Measurements from ENCODE around the gene ZBTB24.
"Not testable (repeated sequence)": the region's sequence is repeated elsewhere in the genome, so short reads cannot be mapped to it uniquely, and the experiment has no call there.

ZBTB24 gene

DNA sequence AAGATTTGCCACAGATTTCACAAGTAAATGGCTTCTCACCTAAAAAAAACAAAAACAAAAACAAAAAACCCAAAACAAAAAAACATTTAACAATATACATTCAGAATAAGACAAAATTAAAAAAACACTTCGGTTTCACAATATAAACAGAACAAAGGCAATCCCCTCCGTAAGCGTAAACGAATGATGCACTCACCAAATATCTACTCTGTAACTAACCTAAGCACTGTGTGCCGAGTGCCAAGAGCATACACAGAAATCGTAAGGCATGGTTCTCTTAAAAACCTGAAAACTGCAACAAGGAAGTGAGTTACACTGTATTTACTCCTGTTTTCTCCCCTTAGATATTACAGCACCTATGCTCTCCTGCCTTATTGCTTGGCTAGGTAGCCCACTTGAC, 15.3 kb downstream of the ZBTB24 start:
- no peak for DNase-seq

DNA sequence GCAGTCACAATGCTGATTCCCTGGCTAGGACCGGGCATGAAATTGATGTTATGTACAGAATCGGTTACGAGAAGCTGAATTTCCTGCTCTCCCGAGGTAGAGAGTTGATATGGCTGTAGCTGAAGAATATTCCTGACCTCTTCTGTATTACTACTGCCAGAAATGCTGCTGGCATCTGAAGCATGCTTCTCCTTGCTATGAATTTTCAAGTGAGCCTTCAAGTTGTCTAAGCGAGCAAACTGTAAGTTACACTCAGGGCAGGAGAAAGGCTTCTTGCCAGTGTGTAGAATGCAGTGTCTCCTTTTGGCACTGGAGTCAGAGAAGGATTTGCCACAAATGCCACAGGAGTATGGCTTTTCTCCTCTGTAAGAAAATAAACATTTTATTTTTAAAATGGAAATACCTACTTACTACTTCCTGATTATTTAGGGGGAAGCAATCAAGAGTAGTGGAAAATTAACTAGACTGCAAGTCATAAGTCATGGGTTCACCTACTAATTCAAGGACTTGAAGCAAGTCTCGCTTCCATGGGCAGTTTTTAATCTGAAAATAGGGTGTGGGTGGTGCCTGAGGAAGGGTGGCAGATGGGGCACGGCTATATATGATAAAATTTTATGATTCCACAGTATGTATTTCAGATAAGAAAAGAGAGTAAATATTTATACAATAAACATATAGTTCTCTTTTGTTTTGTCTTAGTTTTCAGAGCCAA, 16.7 kb downstream of the ZBTB24 start:
- no peak for DNase-seq

DNA sequence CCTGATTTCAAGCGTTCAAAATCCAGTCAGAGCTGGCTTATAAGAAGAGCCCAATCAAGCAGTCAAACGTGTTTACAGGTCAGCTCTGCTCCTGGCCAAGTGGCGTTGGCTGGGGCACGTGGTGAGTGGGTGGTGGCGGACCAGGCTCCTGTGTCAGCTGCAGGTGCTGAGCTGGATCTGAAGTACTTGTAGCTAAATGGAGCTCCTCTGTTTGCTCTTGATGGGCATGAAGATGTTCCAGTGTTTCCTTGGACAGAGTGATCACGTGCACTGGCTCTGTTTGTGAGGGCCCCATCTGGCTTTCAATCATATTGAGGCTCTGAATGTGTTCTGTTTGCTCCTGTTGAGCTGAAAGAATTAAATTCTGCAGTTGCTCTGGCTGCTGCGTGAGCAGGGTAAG, 17.2 kb downstream of the ZBTB24 start:
- DNase-seq = peak; percentile 92

DNA sequence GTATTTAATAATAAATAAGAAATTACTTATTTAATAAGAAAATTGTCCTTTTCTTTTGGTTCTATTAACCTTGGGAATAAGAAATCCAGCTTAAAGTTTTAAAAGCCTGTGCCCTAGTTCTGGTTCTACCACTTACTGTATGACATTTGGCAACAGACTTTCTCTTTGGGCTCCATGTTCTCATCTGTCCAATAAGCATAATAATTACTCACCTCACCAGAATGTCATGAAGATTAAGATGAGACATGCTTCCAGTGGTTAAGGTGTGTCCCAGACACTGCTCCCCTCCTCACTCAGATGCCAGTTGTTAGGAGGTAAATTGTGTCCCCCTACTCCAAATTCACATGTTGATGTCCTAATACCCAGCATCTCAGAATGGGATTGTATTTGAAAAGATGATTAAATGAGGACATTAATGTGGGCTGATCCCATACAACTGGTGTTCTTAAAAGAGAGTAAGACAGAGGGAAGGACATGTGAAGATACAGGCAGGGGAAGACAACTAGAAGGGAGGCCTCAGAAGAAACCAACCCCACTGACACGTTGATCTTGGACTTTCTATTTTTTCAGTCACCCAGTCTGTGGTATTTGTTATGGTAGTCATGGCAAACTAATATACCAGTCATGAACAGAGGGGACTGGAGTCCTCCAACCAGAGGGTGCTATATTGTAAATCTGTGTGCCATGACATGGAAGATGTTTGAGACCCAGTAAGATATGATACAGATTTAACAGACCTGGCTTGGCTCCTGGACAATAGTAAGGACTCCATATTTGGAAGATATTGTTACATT, 21.1 kb downstream of the ZBTB24 start:
- no peak for DNase-seq

DNA sequence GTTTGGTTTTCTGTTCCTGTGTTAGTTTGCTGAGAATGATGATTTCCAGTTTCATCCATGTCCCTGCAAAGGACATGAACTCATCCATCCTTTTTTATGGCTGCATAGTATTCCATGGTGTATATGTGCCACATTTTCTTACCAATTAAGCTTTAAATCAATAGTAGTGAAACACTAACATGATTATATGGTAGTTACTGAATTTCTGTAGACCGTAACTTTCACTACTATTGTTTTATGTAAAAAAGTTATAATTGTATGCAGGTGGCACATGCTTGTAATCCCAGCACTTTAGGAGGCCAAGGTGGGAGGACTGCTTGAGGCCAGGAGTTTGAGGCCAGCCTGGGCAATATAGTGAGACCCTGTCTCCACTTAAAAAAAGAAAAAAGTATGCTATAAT, 21.8 kb downstream of the ZBTB24 start:
- not testable (repeated sequence) for DNase-seq

DNA sequence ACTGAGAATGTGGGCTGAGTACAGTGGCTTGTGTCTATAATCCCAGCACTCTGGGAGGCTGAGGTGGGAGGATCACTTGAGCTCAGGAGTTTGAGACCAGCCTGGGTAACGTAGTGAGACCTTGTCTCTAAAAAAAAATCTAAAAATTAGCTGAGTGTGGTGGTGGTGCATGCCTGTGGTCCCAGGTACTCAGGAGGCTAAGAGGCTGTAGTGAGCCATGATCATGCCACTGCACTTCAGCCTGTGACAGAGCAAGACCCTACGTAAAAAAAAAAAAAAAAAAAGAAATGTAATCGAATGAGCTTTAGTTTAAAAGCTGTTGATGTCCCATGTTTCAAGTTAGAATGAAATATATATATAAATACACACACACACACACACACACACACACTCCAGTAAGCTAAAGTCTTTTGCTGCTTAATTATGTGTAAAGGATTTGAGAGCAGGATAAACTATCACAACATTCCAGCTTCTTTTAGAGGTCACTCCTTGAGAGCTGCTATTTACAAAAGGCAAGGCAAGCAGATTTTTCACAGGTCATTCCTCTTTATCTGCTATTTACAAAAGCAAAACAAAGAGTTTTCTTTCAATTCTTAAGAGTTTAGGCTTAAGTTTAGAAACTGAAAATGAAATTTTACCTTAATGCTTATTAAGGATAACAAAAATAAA, 22.7 kb downstream of the ZBTB24 start:
- DNase-seq = no peak

DNA sequence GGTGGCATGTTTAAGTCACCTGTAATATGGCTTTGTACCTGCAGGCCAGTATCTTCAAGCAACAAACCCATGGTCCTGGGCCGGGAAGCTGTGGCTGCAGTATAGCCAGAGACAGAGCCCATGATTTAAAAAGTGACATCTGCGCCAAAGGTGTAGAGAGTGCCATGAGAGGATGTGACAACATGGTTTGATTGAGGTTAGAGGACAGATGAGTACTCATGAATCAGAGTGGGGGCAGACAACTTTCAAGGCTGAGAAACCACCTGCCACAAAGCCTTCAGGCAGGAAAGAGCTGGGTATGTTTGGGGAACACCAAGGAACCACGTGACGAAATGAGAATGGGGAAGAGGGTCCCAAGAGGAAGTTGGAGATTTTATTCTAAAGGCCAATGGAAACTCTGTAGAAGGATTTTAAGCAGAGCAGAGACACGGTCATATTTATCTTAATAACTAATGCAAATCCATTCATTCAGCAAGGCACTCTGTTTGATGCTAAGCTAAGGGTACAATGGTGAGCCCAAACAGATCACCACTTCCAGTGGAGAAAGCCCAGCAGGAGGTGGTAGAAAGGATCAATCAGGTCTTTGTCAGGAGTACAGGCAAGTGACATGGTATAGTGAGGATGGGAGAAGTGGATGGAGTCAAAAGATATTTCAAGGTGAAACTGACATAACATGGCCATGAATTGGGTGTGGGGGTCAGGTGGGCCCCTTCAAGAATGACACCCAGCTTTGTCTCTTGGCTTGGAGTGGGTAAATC, 24.1 kb downstream of the ZBTB24 start:
- DNase-seq = no peak

DNA sequence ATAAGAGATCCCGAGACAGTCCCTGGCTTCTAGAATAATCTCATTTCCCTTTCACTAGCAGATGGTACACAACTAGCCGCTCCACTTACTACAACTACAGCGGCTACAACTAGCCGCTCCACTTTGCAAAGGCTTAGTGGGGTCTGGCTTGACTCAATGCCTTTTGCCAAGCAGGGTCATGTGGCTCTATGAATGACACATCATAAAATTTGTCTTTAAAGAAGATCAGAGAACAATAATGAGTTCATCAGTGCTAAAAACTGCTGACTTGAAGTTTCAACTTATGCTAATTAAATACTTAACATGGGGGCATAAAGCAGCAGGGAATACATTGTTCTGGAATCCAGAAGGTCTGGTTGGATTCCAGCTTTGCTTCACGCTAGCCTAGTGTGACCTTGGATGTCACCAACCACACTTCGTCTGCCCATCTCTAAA, 25.4 kb downstream of the ZBTB24 start:
- no peak for DNase-seq

DNA sequence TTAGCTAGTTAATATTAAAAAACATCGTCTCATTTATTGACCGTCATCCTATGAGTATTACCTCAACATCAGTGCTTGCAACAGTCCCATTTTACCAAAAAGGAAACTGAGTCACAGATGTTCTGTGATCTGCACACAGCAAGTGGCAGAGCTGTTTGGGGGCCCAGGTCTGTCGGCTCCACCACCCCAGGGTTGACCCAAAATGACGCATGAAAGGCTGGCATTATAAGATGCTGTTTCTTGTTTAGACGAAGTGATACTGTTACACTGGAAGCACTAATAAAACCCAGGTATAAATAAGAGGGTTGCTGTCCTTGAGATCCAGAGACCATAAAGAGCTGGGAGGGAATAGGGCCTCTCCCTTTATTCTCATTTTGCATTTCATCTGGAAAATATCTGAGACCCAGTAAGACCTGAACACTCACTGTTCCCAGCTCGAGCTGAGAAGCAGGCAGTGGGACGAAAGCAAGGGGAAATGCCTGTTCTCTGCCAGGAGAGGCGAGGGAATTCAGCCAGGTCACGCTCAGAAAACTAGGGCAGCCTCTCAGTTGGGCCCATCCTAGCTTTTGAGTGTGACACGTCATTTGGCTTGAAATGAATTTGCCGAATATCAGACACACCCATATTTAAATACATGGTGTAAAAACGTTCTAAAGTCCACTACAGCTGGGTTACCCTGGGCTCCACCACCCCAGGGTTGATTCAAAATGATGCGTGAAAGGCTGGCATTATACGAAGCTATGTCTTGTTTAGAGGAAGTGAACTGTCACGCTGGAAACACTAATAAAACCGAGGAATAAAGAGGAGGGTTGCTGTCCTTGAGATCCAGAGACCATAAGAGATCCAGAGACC, 26.1 kb downstream of the ZBTB24 start:
- DNase-seq = no peak

DNA sequence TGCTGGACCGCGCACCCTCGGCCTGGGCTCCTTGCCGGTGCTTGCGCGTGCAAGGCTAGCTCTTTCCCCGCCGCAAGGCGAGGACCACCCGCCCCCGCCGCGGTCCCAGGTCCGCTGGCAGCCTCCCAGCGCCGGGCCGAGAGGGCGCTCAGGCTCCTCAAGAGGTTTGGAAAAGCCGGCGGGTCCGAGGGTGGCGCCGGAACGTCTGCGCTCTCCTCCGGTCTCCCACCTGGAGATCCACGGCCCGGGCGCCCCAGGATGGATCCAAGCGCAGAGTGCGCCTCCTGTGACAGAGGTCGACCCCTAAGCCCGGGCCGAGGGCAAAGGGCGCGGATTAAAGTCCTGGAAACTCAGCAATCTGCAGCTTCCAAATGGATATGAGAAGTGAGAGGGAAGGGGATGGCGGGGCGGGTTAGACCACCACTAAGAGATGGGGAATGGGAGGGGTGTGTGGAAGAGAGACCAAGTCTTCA, 26.9 kb downstream of the ZBTB24 start:
- peak; percentile 30 for DNase-seq

DNA sequence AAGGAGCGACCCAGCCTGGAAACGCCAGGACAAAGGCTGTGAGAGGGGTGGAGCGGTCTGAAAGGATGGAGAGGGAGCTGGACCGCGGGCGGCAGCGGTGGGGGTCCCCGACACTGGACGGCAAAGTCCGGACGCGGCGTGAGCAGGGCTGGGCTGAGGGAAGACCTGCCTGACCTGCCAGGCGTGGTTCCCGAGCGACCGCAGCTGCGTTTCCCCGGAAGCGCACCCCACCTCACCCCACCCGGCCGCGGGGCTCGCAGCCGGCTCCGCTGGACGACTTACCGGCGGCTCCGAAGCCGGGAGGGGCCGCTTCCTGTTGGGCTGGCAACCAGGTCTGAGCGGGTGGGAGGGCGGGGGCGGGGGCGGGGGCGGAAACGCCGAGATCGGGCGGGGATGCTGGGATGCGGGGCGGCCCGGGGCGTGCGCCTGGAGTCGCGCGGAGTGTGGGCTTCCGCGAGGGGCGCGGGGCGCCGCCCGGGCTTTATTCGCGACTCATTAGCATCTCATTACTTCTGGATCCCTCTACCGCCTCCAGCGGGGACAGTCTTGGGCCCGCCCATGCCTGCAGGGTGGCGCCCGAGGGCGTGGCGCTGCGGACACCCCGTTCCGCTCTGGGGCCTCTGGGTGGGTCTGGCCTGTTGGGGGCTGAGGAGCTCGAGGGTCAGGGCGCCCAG, 27.4 kb downstream of the ZBTB24 start, which contains the start of gene MICAL1:
TSS of gene MICAL1 (minus strand) at position 336 of the 674 bp plus-strand sequence. CDS start 1,576 bp downstream, outside the sequence.
- DNase-seq = peak; percentile 52

DNA sequence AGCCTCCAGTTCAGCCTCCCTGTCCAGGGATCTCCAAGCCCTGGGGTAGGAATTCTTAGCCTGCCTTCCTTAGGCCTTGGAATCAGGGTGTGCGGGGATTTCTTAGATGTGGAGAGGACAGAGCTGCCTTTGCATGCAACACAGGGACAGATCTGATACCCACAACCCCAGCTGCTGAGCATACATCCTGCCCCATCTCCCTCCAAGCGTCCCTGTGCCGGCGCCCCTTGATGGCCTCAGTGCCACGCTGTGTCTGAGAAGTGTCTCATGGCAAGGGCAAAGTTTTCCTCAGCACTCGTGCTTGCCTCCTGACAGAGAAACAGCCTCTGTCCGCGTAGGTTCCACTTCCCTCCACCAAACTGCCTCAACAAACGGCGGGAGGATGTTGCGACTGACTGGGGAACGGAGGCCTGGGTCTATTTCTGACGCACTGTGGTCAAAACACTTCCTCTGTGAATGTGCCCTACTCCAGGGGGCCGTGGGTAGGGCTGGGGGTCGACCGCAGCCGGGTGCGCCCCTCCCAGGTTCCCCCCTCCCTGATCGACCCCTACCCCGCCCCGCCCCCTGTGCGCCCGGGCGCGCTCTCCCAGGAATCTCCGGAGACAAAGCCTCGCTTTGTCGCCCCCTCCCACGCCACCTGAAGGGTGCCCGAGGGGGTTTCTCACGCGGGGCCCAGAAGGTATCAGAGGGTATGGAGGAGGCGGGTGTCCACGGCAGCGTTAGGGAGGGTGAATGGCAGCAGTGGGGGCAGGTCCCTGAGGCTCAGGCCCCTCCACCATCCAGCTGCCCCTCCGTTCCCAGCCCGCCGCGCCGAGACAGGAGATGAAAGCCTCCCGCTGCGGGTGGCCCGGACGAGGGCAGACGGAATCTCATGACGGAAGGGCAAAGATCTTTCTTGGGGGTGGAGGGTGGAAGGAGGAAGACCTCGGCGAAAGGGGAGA, 28.3 kb downstream of the ZBTB24 start:
- peak; percentile 69 for DNase-seq

DNA sequence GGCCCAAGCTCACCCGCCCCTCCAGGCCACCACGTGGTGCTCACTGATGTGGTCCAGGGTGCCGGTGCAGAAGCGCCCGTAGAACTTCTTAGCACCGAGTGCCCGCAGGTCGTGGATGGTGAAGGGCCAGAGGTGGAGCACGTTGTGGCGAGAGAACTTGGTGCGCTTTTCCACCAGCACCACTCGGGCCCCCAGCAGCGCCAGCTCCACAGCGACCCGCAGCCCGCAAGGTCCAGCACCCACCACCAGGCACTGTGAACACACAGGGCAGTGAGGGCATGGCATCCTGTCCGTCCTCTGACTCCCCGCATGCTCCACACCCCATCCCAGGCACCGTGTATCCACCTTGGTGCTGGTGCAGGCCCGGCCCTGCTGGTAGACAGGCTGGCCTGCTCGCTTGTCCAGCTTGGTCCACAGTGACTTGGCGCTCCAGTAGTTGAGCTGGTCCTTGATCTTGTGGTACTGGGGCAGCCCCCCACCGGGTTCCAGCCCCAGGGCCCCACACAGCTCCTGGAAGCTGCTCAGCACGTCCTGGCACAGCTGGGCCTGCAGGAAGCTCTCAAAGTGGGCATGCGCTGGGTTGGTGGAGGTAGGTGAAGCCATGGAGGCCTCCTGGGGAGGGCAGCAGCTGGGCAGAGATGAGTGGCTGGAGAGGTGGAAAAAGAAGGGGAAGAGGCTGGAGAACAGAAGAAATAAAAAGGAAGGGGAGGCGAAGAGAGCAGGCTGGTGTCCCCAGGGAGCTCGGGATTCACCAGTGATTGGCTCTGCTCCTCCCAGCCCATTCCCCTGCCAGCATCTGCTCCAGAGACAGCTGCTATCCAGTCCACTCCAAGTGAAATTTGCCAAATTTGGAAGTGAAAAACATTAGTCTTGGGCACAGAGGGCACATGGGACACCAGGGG, 29.2 kb downstream of the ZBTB24 start:
- DNase-seq = peak; percentile 83

DNA sequence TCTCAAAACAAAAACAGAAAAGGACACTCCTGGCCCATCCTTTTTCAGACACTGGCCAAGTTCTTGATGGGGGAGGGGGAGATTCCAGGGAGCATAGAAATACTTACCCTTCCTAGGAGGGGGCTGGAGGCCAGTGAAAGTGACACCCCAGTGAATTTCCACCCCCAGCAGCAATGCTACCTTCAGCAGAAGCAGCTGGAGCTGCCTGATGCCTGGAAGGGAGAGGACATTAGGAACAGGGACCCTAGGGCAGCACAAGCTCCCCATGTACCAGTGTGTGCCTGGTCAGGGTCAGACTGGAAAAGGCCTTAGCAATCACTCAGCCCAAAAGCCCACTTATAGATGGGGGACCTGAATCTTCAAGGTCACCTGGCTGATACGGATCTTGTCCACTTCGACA, 29.9 kb downstream of the ZBTB24 start:
- DNase-seq = no peak

DNA sequence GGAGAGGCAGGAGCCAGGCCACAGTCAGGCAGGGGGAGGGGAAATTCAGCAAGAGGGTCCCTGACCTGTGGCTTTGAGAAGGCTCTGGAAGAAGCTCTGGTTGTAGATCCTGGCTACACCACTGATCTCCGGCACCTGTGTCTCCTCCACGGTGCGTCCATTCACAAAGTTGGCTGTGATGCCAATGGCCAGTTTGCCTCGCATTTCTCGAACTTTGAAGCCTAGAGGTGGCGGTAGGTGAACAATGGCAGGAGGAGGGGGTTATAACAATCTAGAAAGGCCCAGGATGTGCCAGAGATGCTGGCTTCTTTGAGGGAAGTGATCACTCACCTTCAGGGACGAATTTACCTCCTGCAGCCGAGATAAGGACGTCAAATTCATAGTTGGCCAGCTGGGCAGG, 30.8 kb downstream of the ZBTB24 start:
- no peak for DNase-seq

DNA sequence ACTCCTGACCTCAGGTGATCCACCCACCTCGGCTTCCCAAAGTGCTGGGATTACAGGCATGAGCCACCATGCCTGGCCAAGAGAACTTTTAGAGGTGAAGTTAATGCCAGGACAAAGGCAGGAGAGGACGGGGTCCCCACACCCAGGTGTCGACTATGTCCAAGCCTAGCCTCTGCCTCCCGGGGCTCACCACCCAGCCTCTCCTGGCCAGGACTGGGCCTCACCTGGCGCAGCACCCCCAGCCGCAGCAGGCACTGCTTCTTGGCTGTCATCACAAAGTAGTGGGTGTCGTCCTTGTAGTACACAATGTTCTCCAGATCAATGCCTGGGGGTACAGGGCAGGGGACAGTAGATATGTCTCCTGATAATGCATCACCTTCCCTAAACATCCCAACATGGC, 31.6 kb downstream of the ZBTB24 start:
- DNase-seq = no peak

DNA sequence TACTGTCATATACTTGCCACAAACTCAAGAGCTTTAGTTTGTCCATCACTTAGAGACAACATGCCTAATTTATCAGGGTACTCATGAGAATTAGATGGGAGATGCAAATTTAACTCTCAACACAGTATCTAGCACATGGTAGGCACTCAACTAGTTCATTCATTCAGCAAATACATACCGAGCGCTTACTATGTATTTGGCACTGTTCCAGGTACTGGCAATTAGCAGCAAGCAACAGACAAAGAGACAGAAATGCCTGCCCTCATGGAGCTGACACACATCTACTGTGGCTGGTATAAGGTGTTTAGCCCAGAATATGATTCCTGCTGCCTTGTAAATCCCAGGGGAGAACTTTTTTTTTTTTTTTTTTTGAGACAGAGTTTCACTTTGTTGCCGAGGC, 32.2 kb downstream of the ZBTB24 start:
- no peak for DNase-seq

DNA sequence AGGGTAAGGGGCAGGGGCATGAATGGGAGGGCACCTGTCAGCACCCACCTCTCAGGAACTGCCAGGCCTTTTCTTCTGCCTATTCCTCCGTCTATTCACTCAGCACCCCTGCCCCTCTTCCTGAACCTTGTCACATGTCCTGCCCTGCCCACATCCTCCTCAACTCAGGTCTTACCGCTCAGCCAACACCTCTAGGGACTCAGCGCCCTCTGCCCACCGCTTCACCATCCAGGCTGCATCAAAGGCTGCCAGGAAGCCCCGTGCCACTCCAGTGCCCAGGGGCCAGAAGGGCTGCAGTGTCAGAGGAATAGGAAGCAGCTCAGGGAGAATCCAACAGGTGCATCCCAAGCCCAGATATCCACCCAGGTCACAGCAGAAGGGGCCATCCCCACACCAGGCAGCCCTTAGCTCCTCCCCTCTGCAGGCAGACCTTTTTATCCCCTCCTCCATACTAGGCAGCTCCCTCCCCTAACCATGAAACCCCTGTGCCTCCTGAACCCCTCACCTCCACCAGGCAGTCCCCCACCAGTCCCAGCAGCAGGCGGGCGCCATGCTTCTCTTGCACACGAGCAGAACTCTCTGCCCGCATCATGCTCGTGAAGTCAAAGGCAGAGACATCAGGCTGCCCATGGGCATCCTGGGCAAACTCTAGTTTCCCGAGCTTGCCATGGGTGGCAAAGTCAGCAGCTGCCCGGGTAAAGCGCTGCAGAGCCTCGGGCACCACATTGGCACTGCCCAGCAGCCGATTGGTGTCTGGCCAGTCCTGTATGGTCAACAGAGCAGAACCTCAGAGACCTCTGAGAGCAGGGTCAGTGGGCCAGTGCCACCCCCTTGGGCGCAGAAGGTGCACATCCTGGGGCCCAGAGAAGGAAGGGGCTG, 33.0 kb downstream of the ZBTB24 start:
- DNase-seq = no peak
